ENCODE measurements around the gene KAT6B. TPM values are rescaled to one million over a fixed set of nuclear protein-coding genes. Genes with fewer than 3 reads are reported as not detected.

The KAT6B gene
- total RNA-seq, 1 donor: 26.3 TPM

DNA sequence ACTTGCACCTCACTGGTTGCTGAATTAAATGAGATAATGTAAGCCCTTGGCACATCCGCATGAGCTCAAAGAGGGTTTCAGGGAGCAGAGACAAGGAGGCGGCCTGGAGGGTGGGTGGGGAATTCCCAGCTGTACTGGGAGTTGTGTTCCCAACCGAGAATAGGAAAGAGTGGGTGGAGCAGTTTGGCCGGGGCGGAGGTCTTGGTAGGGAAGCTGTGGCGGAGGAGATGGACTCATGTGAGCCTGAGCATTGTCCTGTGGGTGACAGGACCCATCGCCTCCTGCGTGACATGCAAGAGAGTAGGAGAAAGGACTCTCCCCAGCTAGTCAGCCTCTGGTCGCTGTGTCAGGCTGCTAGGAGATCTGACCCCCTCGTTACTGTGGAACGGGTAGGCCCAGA, 244.1 kb downstream of the KAT6B start:
- H3K4me3 ChIP-seq (ENCODE audit: low read depth, low read length): no peak overlapping the region
- no peak for DNase-seq (ENCODE audit: low read depth)
- TF ChIP-seq, protein P1, sequence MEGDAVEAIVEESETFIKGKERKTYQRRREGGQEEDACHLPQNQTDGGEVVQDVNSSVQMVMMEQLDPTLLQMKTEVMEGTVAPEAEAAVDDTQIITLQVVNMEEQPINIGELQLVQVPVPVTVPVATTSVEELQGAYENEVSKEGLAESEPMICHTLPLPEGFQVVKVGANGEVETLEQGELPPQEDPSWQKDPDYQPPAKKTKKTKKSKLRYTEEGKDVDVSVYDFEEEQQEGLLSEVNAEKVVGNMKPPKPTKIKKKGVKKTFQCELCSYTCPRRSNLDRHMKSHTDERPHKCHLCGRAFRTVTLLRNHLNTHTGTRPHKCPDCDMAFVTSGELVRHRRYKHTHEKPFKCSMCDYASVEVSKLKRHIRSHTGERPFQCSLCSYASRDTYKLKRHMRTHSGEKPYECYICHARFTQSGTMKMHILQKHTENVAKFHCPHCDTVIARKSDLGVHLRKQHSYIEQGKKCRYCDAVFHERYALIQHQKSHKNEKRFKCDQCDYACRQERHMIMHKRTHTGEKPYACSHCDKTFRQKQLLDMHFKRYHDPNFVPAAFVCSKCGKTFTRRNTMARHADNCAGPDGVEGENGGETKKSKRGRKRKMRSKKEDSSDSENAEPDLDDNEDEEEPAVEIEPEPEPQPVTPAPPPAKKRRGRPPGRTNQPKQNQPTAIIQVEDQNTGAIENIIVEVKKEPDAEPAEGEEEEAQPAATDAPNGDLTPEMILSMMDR (IDR thresholded peaks at IDR 0.05; ENCODE audit: insufficient read depth, low read depth, low read length): no peak

DNA sequence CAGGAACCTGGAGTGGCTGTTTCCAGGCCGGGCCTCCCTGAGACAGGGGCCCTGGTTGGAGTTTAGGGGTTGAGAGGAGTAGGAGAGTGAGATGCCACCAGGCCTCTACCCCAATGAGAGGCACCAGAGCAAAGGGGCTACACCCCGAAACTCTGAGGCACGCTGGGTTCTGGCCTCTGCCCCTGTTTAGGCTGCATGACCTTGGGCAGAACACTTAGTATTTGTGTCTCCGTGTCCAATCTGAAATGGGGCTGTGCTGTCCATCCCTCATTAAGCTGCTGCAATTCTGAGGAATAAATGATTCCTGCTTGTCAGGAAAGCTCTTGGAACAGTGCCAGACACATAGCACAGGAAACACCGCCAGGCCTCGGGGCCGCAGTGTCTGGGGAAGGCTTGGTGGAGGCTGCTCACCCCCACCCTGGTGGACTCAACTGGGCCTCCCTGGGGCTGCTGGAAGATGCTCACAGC, 244.6 kb downstream of the KAT6B start:
- no peak for DNase-seq (ENCODE audit: low read depth)
- H3K4me3 ChIP-seq (ENCODE audit: low read depth, low read length): no peak overlapping the region
- TF ChIP-seq, protein P1 (IDR thresholded peaks at IDR 0.05; ENCODE audit: insufficient read depth, low read depth, low read length): no peak

DNA sequence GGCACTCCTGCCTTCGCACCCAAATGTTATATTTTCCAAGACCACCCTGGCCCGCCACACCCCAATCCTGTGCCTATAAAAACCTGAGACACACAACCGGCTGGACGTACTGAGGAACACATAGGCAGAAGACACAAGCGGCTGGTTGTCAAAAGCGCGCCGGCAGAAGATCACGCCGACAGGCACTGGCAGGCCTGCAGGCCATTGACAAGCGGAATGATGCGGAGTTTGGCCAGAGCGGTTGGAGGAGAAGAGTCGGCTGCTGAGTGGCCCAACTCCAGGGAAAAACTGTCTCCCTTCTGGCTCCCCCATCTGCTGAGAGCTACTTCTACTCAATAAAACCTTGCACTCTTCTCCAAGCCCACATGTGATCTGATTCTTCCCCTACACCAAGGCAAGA, 245.4 kb downstream of the KAT6B start:
- no peak overlapping the region for H3K4me3 ChIP-seq (ENCODE audit: low read depth, low read length)
- DNase-seq (ENCODE audit: low read depth): no peak
- TF ChIP-seq, protein P1 (IDR thresholded peaks at IDR 0.05; ENCODE audit: insufficient read depth, low read depth, low read length): no peak

DNA sequence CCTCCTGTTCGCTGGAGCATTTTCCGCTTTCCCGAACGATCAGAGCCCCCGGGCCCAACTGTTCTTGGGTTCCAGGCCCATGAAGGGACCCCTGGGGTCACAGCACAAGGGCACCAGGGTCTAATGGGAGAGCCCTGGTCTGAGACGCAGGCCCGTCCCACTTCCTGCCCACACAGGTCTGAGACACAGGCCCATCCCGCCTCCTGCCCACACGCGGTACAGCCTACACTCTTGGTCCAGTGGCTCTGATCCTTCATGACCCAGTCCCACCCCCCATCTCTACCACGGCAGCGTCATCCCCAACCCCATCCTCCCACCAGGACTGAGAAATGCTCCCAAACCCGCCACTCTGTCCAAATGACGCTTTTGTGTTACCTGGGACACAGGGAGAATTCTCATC, 246.3 kb downstream of the KAT6B start:
- TF ChIP-seq, protein P1 (IDR thresholded peaks at IDR 0.05; ENCODE audit: insufficient read depth, low read depth, low read length): no peak
- DNase-seq (ENCODE audit: low read depth): no peak
- no peak overlapping the region for H3K4me3 ChIP-seq (ENCODE audit: low read depth, low read length)

DNA sequence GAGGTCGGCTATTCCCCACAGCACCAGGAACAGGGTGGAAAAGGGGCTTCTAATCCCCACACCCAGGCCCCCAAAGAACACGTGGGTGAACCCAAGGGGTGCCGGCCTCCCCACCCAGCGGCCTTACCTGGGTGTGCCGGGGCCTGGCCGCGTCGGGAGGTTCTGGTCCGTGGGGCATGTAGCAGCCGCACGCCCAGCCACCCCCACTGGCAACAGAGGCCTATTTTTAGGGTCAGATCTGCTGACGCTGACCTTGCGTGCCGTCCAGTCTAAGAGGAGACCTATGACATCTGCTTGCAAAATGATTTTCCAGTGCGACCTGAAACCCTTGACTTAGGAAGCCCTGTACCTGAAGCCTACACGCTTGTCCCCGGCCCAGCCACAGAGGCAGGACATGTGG, 247.0 kb downstream of the KAT6B start:
- TF ChIP-seq, protein P1 (IDR thresholded peaks at IDR 0.05; ENCODE audit: insufficient read depth, low read depth, low read length): no peak
- H3K4me3 ChIP-seq (ENCODE audit: low read depth, low read length): no peak overlapping the region
- DNase-seq (ENCODE audit: low read depth): no peak

DNA sequence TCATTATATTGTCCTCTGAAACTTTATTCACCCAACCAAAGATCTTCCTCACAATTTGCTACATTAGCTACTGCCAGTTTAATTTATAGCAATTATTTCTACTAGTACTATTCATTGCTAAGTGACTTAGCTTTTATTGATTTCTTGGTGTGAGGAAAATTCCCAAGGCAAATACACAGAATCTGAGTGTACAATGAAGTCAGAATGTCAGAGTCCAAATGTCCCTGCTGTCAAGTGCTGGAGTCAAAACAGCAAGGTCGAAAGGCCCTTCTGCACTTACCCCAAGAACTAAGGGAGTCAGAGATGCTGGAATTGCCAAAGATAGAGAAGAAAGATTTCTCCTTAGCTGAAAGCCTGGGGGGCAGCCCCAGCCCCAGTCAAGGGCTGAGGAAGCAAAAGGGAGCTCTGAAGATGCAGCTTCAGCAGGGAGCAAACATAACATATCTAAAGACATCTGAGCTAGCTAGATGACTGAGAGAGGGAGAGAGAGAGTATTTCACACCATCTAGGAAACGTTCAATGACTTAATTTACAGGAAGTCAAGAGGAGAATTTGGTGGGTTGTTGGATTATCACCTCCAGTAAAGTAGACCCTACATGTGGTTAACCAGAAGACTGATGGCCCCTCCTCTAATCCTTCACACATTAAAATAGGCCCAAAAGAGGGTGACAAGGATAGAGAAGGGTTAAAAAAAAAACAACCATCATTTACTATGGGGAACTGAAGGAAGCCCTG, 248.5 kb downstream of the KAT6B start:
- no peak for DNase-seq (ENCODE audit: low read depth)
- H3K4me3 ChIP-seq (ENCODE audit: low read depth, low read length): no peak overlapping the region
- TF ChIP-seq, protein P1 (IDR thresholded peaks at IDR 0.05; ENCODE audit: insufficient read depth, low read depth, low read length): no peak

DNA sequence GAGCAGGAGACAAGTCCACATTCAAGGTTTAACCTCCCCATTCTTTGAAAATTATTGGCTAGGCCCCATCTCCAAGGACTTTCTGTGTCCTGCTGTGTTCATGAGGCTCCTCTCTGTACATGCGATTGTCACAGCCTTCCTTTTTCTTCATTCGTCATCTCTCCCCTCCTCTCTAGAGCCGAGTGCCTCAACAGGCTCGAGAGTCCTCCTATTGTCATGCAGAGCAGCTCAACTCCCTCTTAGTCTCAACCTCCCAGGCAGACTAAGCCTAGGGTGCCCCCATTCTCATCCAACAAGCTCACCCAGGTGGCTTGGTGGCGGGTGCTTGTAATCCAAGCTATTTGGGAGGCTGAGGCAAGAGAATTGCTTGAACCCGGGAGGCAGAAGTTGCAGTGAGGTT, 249.9 kb downstream of the KAT6B start:
- H3K4me3 ChIP-seq (ENCODE audit: low read depth, low read length): no peak overlapping the region
- no peak for DNase-seq (ENCODE audit: low read depth)
- TF ChIP-seq, protein P1 (IDR thresholded peaks at IDR 0.05; ENCODE audit: insufficient read depth, low read depth, low read length): no peak
